Keratinocyte (primary cell): ENCODE data around the gene LAMA2. TPM values are rescaled to one million over a fixed set of nuclear protein-coding genes. Genes with fewer than 3 reads are reported as not detected.

Experiments
- DNase-seq: peaks from one replicate; pipeline ENCODE4 v3.0.0-alpha.2; 2011; ENCODE audit warnings: low read depth, missing footprints, low spot score
- FAIRE-seq: peaks from 2 replicates; lab custom pipeline; 2011; peaks lifted over from hg19 to GRCh38; lab: Jason Lieb, UNC
- H2AFZ ChIP-seq: 2 replicates; pipeline ENCODE4 v1.6.0; 2012; ENCODE audit warnings: low read length, control low read depth, inconsistent platforms; ENCODE audit not compliant: control insufficient read depth
- H3K27ac ChIP-seq: 2 replicates; pipeline ENCODE4 v1.5.1; 2011; ENCODE audit warnings: low read length; ENCODE audit not compliant: control insufficient read depth, insufficient read depth
- H3K27me3 ChIP-seq: 3 replicates; pipeline ENCODE4 v1.6.0; 2011; ENCODE audit warnings: low read length; ENCODE audit not compliant: control insufficient read depth, insufficient read depth; ENCODE audit errors: extremely low read depth
- H3K36me3 ChIP-seq, 2 experiments: 2 replicates in 1 of 2; 3 replicates in 1 of 2; pipeline ENCODE4 v1.5.1; 2011; ENCODE audit warnings: low read length in 2 of 2, mild to moderate bottlenecking in 1 of 2; ENCODE audit not compliant: control insufficient read depth in 2 of 2, insufficient read depth in 2 of 2; ENCODE audit errors: extremely low read depth in 1 of 2
- H3K4me1 ChIP-seq: 3 replicates; pipeline ENCODE4 v1.5.1; 2011; ENCODE audit warnings: low read length; ENCODE audit not compliant: control insufficient read depth, insufficient read depth; ENCODE audit errors: extremely low read depth
- H3K4me2 ChIP-seq: 3 replicates; pipeline ENCODE4 v1.6.0; 2011; ENCODE audit warnings: low read depth, low read length; ENCODE audit not compliant: control insufficient read depth, insufficient read depth; ENCODE audit errors: extremely low read depth
- H3K4me3 ChIP-seq, 3 experiments: fragments of 200-600 bp in 1 of 3; sonication (generic) in 1 of 3; 2 replicates in 2 of 3; 3 replicates in 1 of 3; pipeline ENCODE4 v1.5.1; 2011 to 2016; ENCODE audit warnings: low read length in 3 of 3, mild to moderate bottlenecking in 3 of 3, control low read depth in 2 of 3, inconsistent platforms in 1 of 3, low read depth in 1 of 3, mixed read lengths in 1 of 3, mixed run types in 1 of 3, moderate library complexity in 1 of 3; ENCODE audit not compliant: control insufficient read depth in 2 of 3, insufficient read depth in 2 of 3; ENCODE audit errors: extremely low read depth in 1 of 3
- H3K79me2 ChIP-seq: 2 replicates; pipeline ENCODE4 v1.6.0; 2012; ENCODE audit warnings: low read length; ENCODE audit not compliant: control insufficient read depth, insufficient read depth
- H3K9ac ChIP-seq: 3 replicates; pipeline ENCODE4 v1.6.0; 2011; ENCODE audit warnings: low read length; ENCODE audit not compliant: control insufficient read depth, insufficient read depth; ENCODE audit errors: extremely low read depth
- H3K9me1 ChIP-seq: 3 replicates; pipeline ENCODE4 v1.6.0; 2011; ENCODE audit warnings: low read length; ENCODE audit not compliant: control insufficient read depth, insufficient read depth; ENCODE audit errors: extremely low read depth
- H3K9me3 ChIP-seq: 2 replicates; pipeline ENCODE4 v1.5.1; 2012; ENCODE audit warnings: low read depth, low read length; ENCODE audit not compliant: control insufficient read depth
- H4K20me1 ChIP-seq: 3 replicates; pipeline ENCODE4 v1.6.0; 2011; ENCODE audit warnings: low read length; ENCODE audit not compliant: control insufficient read depth, insufficient read depth; ENCODE audit errors: extremely low read depth
- CTCF ChIP-seq, 3 experiments: IDR thresholded peaks in 1 of 3; conservative IDR thresholded peaks in 1 of 3; optimal IDR thresholded peaks in 1 of 3; 2 replicates in 2 of 3; 3 replicates in 1 of 3; pipeline versions ENCODE3 to v1.5.1; 2011; ENCODE audit warnings: low read length in 3 of 3, mild to moderate bottlenecking in 3 of 3, moderate library complexity in 2 of 3, control low read depth in 1 of 3, inconsistent platforms in 1 of 3; ENCODE audit not compliant: insufficient read depth in 2 of 3; ENCODE audit errors: extremely low read depth in 1 of 3
- EZH2 ChIP-seq: IDR thresholded peaks from one replicate; pipeline ENCODE4 v1.6.1; 2012; ENCODE audit warnings: inconsistent platforms, mild to moderate bottlenecking, low read length, moderate library complexity
- dilution Hi-C: fragments of 300-500 bp; cut with MboI; formaldehyde crosslinking; loops from one replicate; pipeline ENCODE4 v1.7.0; 2020; ENCODE audit warnings: low sequenced_read_pairs; ENCODE audit not compliant: extremely low pct_ligation_motif_present
- polyA plus RNA-seq, 5 experiments: library from polyadenylated mRNA; depleted of rRNA in 3 of 5; stranded (reverse) in 3 of 5; stranded (forward) in 1 of 5; unstranded in 1 of 5; fragments of >200 nt; gene quantifications; 1 replicate in 1 of 5; 2 replicates in 3 of 5; 3 replicates in 1 of 5; pipeline versions ENCODE4 v1.2.1 to v1.2.3, GENCODE V29; 2011 to 2012; ENCODE audit warnings: missing spikeins in 2 of 5, low read depth in 1 of 5, low replicate concordance in 1 of 5

The LAMA2 gene
- polyA plus RNA-seq, 1 donor (not counting 4 experiments of a cell fraction or from before 2014, with no cell fraction given) = 1.4 TPM

DNA sequence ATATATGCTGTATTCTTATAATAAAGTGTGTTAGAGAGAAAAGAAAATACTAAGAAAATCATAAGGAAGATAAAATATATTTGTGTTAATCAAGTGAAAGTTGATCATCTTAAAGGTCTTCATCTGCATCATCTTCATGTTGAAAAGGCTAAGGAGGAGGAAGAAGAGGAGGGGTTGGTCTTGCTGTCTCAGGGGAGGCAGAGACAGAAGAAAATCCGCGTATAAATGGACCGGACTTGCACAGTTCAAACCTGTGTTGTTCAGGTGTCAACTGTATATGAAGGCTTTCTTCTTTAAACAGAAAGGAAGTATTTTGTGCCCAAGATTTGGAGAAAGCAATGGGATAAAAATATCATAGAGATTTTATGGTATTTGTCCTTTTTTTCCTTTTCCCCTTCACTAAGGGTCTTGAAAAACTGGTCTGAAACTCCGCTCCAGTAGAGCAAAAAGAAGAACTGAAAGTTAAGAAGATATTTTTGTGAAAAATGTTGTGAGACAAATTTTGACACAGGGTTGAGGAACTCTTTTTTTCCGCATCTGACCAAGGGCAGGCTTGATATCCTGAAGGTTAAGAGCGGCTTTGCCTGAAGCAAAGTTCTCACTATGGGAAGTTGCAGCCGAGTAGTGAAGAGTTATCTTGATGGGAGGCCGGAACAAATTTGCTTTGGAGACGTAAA, 350.7 kb downstream of the LAMA2 start:
- FAIRE-seq (no peak), DNase-seq (no peak)
- Histone ChIP-seq H3K9ac (no peak overlapping the region), H3K27ac (no peak overlapping the region), H3K4me3 (no peak overlapping the region), H3K9me1 (no peaks in the 10 kb centered on the region), H3K27me3 (no peaks in the 10 kb centered on the region), H3K36me3 (no peaks in the 10 kb centered on the region), H3K79me2 (no peaks in the 10 kb centered on the region), H3K4me1 (no peaks in the 10 kb centered on the region), H2AFZ (no peak overlapping the region), H3K4me2 (no peak overlapping the region), H4K20me1 (no peaks in the 10 kb centered on the region), H3K9me3 (no peaks in the 10 kb centered on the region)
- TF ChIP-seq CTCF (optimal IDR thresholded peaks at IDR 0.05 in 1 of 3, IDR thresholded peaks at IDR 0.05 in 1 of 3, conservative IDR thresholded peaks at IDR 0.05 in 1 of 3; ENCODE audit: extremely low read depth in 1 of 3, insufficient read depth in 2 of 3, low read length in 3 of 3) = no peak
- no peak for TF ChIP-seq EZH2
- dilution Hi-C loops = no loop called here

DNA sequence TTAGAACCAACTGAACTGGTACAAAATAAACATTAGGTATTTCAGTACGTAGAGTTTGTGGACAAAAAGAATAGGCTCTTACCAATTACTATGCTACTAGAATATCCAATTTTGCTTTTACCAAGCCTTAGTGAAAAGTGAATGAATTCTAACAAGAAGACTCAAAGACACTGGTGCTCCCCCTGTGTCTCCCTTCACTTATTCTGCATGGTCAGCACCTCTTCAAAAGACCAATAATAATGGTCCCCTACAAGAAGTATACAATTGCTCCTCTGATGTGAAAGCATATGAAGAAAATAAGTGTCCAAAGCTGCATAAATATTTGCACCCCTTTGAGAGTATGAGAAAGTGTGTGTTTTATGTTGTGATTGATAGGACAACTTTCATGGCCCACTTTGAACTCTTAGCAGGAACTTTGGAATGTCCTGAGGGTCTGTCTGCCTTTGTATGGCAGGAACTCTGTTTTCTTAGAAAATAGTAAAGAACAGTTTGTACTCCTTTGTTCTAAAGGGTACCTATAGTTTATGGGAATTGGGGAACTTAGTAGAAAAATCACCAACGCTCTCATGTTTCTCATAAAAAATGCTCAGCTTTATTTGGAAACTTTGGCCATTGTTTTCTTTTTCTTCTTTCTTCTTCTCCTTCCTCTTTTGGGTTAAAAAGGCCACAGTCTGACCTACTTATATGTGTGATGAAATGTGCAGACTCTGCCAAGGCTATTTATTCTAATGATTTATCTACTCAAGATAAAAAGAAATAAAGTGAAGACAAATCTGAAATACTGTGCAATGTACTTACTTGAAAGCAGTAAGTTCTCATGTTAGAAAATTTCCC, 352.4 kb downstream of the LAMA2 start:
- H3K27me3 ChIP-seq = no peaks in the 10 kb centered on the region
- no peaks in the 10 kb centered on the region for H3K79me2 ChIP-seq
- H3K4me3 ChIP-seq = no peak overlapping the region
- H2AFZ ChIP-seq = no peak overlapping the region
- no peak overlapping the region for H3K27ac ChIP-seq
- dilution Hi-C loops = no loop called here
- H3K36me3 ChIP-seq = no peaks in the 10 kb centered on the region
- no peaks in the 10 kb centered on the region for H4K20me1 ChIP-seq
- FAIRE-seq = no peak
- no peaks in the 10 kb centered on the region for H3K9me3 ChIP-seq
- DNase-seq = no peak
- H3K9ac ChIP-seq = no peak overlapping the region
- H3K4me2 ChIP-seq = no peak overlapping the region
- TF ChIP-seq EZH2 (no peak), CTCF (optimal IDR thresholded peaks at IDR 0.05 in 1 of 3, IDR thresholded peaks at IDR 0.05 in 1 of 3, conservative IDR thresholded peaks at IDR 0.05 in 1 of 3; ENCODE audit: extremely low read depth in 1 of 3, insufficient read depth in 2 of 3, low read length in 3 of 3) (no peak)
- H3K4me1 ChIP-seq = peaks cover 7% of the 10 kb centered on the region
- no peaks in the 10 kb centered on the region for H3K9me1 ChIP-seq
